ENCODE measurements around the gene PRRG2. TPM values are rescaled to one million over a fixed set of nuclear protein-coding genes. Genes with fewer than 3 reads are reported as not detected.

PRRG2 gene
- total RNA-seq: 1 to 10 TPM in 1 of 10 donors, under 1 TPM in 9; 0.34 to 1.0 (median 0.57) TPM
- 1 to 10 TPM; 1.1 to 2.4 TPM for polyA plus RNA-seq
- long read RNA-seq, donor 1: 0 reads
- long read RNA-seq, donor 2, partial matches to known transcripts: 1 of 2 reads
- long read RNA-seq, donor 2, other reads (novel, unspliced or antisense): 1 of 2 reads
- long read RNA-seq, donor 3: 0 reads

DNA sequence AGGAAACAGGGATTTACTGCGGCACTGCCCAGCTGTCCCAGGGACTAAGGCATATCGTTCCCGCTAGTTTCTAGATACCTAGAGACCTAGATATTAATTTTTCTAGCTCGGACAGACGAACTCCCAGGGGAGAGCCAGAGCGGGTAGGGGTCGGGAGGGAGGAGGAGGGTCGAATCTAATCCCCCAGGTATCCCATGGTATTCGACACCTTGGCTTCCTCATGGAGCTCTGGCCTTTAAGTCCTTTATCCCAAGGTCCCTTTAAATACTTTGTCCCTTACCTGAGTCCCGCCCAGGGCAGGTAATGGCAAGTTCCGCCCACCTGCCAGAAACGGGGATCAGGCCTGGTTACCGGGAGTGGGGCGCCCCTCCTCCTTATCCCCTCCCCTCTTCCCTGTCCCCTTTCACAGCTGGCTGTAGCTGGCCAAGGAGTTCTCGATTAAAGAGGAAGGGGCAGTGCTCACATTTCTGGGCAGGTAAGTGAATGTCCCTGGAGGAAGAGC lies at the start of gene PRRG2:
PRRG2 (plus strand) TSS at position 310 of the 502 bp plus-strand sequence. CDS start 1,904 bp downstream, outside the sequence.
- Histone ChIP-seq H3K9me3 (no peaks in the 10 kb centered on the region), H3K27me3 (no peaks in the 10 kb centered on the region)
- 26 to 36% methylated on average over 15 of the region's 15 CpGs for WGBS, 2 donors

GRCh38 chr19:49533551-49534488 lies 47.3 kb upstream of the PRRG2 start:
- WGBS, 2 donors: 3 to 4% methylated on average over 83 to 87 of the region's 87 CpGs
- H3K27ac ChIP-seq: peak overlapping the region in 2 of 10 donors; percentile 41 to 56
- no peaks in the 10 kb centered on the region for H3K27me3 ChIP-seq
- peaks cover 0 to 84% (median 0%) of the 10 kb centered on the region in 9 donors for H3K36me3 ChIP-seq
- H3K4me3 ChIP-seq: peak overlapping the region; percentile 28 to 78 (median 62)
- H3K9me3 ChIP-seq: no peaks in the 10 kb centered on the region
- peak; percentile 72 to 82 for DNase-seq
- intact Hi-C loops (cut with DNase I): no loop called here
- TF ChIP-seq, protein P1, sequence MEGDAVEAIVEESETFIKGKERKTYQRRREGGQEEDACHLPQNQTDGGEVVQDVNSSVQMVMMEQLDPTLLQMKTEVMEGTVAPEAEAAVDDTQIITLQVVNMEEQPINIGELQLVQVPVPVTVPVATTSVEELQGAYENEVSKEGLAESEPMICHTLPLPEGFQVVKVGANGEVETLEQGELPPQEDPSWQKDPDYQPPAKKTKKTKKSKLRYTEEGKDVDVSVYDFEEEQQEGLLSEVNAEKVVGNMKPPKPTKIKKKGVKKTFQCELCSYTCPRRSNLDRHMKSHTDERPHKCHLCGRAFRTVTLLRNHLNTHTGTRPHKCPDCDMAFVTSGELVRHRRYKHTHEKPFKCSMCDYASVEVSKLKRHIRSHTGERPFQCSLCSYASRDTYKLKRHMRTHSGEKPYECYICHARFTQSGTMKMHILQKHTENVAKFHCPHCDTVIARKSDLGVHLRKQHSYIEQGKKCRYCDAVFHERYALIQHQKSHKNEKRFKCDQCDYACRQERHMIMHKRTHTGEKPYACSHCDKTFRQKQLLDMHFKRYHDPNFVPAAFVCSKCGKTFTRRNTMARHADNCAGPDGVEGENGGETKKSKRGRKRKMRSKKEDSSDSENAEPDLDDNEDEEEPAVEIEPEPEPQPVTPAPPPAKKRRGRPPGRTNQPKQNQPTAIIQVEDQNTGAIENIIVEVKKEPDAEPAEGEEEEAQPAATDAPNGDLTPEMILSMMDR (IDR thresholded peaks at IDR 0.05): peak in 4 of 9 donors; percentile 34 to 44 (median 38)
- ATAC-seq: peak; percentile 93 to 96 (median 94)
- H3K4me1 ChIP-seq: peaks cover 0 to 33% (median 15%) of the 10 kb centered on the region in 9 donors

More for the DNA sequence above, at the start of gene PRRG2:
- peaks cover 0 to 21% (median 4%) of the 10 kb centered on the region in 9 donors for H3K36me3 ChIP-seq
- DNase-seq: no peak
- H3K4me1 ChIP-seq: peaks cover 5 to 31% (median 29%) of the 10 kb centered on the region in 9 donors
- TF ChIP-seq, protein P1 (IDR thresholded peaks at IDR 0.05): no peak
- peak within 1 kb of the TSS; percentile 46 to 79 (median 68) for H3K4me3 ChIP-seq
- peak within 1 kb of the TSS; percentile 28 to 89 (median 84) for H3K27ac ChIP-seq
- peak in 2 of 8 donors; percentile 2 to 5 for ATAC-seq
- intact Hi-C loops (cut with DNase I): loop anchor here in 3 of 10 donors (5.0 to 10.0 kb wide), 3 partner anchors 86 to 96 kb away; partner anchors contain the start of genes PRMT1 (in 2 of the 3), BCL2L12 (in 1 of the 3) and IRF3 (in 1 of the 3)

DNA sequence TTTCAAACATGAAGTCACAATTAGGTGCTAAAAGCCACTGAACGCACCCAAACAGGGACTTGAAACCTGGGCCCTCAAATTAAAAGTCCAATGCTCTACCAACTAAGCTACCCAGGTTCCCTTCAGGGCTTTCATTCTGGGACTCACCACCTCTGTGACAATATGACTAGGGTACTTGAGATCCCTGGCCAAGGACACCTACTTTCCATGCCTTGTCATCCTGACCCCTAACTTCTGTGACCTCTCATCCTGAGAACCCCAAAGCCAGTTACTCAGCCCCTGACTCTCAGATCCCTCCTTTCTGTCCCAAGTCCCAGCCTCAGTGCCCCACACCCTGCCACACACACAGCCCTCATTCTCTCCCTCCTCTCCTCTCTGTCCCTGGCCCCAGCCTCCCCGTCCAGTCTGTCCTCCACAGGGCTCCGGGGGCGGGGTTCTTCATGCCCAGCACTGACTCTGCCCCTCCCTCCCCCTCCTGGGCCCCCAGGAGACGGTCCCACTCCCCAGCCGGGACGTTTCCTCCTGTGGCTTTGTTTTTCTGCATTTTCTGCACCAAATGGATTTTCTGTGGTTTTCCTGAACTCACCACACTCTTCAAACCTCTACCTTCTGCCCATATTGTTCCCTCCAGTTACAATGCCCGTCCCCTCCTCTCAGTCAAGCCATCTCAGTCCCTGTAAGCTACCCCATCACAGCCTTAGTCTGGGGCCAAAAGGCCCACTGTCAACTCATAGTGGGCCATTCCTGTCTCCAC lies 46.3 kb upstream of the PRRG2 start:
- TF ChIP-seq, protein P1 (IDR thresholded peaks at IDR 0.05): no peak
- H3K27ac ChIP-seq: no peak overlapping the region
- WGBS, 2 donors: 85% methylated on average over 8 of the region's 8 CpGs
- peaks cover 0 to 33% (median 15%) of the 10 kb centered on the region in 9 donors for H3K4me1 ChIP-seq
- H3K36me3 ChIP-seq: peaks cover 0 to 84% (median 0%) of the 10 kb centered on the region in 9 donors
- ATAC-seq (no peak), DNase-seq (no peak)
- intact Hi-C loops (cut with DNase I): no loop called here
- no peaks in the 10 kb centered on the region for H3K27me3 ChIP-seq
- H3K9me3 ChIP-seq: no peaks in the 10 kb centered on the region
- H3K4me3 ChIP-seq: peak overlapping the region in 7 of 10 donors; percentile 48 to 78 (median 63)

All from heart right ventricle (tissue), 16 donors.